ENCODE measurements around the gene GALC.
A peak's percentile ranks its signal among the peaks of the same experiment; 100 is the strongest.
"Not testable (repeated sequence)": the region's sequence is repeated elsewhere in the genome, so short reads cannot be mapped to it uniquely, and the experiment has no call there.

Gene GALC
- 23.8 reads per million, percentile 51 among the genes with 10 or more reads in this experiment for total RNA-seq

GRCh38 chr14:87992718-87993628, at the start of gene GALC:
Gene GALC, minus strand, starts transcription at chr14:87993182. Its CDS starts 18 bp downstream, at chr14:87993164.
- DNase-seq, result peak; percentile 95

- no peak for DNase-seq
Observed at GRCh38 chr14:88040146-88040545, 47.2 kb upstream of the GALC start.

DNA sequence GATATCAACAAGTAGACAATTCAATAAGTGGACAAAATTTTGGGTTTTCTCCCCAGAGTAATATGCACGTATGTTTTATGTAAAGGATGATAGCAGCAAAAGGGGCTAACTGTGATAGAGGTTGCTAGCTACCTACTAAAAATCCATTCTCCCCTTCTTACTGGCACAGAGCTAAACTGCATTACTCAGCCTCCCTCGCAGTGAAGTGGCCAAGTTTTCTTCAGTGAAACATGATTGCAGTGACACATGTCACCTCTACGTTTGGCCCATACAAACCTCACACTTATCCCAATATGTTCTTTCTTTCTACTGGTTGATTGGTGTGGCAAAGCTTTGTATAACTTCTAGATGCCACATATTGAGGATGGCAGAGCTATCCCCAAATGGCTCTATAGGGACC, 46.2 kb upstream of the GALC start:
- no peak for DNase-seq

DNA sequence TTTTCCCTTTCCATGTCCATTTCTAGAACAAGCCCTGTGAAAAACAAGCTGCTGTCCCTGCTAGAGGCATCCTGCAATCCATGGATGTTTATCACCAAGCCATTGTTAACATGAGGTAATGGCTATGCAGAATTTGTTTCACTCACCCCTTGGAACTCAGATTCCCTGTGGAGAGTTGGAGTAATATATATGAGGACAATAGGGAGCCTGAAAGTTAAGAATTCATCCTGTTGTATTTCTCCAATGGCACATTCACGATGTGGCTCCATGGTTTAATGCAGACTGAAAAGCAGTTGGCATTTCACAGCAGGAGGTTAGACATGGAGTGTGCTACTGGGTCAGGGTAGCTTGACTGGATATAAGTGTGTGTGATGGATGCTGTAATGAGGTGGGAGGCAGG, 44.3 kb upstream of the GALC start:
- no peak for DNase-seq

DNA sequence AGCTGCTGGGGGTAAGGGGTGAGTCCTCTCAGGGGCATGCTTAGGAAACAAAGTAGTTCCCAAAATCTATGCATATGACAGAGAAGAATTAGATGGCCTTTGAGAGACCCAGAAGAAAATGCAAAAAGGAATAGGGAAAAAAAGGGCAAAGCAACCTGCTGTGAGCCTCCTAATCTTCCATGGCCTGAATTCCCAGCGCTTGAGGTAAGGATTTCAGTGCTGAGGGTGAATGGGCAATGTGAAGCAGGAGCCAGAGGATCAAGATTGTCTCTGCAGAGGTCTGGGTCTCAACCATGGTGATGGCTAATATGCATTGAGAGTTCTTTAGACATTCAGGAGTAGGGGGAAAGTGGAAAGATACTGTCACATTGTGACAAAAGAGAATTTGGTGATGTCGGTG, 43.4 kb upstream of the GALC start:
- no peak for DNase-seq

- DNase-seq, result no peak
Observed at GRCh38 chr14:88034076-88034475, 41.1 kb upstream of the GALC start.

DNA sequence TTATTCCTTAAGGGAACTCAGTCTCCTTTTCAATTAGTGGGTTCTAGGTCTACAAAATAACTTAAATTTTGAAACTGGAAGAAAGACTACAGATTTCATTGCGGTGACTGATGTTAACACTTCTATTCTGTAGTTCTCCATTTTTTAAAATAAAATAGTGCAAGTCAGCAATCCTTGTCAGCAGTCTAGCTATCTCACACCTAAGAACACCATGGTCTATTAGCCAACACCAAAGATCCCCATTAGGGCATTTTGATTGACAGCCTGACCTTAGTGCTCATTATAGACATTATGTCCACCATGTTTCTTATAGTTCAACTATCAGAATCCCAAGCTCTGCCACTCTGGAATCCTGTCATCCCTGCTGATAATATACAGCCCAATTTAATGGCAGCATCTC, 39.4 kb upstream of the GALC start:
- DNase-seq, result no peak

GRCh38 chr14:88030892-88031291, 37.9 kb upstream of the GALC start:
- no peak for DNase-seq

DNA sequence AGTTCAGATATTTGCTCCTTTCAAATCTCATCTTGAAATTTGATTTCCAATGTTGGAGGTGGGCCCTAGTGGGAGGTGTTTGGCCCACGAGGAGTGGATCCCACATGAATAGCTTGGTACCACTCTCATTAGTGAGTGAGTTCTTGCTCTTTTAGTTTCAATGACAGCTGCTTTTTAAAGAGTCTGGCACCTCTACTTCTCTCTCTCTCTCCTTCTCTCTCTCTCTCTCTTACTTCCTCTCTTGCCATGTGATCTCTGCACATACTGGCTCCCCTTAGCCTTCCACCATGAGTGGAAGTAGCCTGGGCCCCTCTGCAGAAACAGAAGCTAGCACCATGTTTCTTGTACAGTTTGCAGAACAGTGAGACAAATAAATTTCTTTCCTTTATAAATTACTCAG, 37.1 kb upstream of the GALC start:
- no peak for DNase-seq

GRCh38 chr14:88029500-88029899, 36.5 kb upstream of the GALC start:
- no peak for DNase-seq

DNA sequence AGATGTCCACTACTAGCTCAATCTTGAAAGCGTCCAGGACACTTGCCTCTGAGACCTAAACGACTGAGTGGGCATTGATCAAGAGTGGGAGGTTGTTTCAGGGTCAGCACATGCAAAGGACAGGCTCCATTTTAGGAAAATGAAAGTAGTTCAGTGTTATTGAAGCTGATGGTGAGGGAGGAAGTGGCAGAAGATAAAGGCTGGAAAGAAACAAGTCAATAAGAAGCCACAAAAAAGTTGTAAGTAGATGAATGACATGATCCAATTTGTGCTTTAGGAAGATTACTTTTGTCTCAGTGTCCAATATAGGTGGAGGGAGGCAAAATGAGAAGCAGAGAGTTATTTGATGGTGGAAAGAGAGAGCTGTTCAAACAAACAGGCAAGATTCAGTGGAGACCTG, 33.9 kb upstream of the GALC start:
- DNase-seq, result no peak

GRCh38 chr14:88025313-88025712, 32.3 kb upstream of the GALC start:
- no peak for DNase-seq

GRCh38 chr14:88024252-88025086, 31.5 kb upstream of the GALC start:
- not testable (repeated sequence) for DNase-seq

- no peak for DNase-seq
Observed at GRCh38 chr14:88023658-88024187, 30.7 kb upstream of the GALC start.

DNA sequence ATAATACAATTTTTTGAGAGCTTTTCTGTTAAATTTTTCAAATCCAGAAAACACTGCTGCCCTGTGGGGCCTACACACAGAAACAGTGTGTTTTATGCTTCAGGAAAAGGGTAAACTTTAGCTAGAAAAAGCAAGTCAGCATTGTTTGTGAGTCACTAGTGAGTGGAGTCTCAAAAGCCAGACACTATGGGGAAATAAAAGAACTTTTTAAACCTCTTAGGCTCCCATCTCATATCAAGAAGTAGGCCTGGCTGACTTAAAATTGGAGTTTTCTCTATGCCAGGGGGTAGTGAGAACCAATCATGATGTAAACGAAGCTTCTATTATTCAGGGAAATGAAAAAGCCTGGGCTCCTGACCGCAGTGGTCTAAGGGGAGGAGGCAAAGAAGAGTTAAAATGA, 24.6 kb upstream of the GALC start:
- no peak for DNase-seq

DNA sequence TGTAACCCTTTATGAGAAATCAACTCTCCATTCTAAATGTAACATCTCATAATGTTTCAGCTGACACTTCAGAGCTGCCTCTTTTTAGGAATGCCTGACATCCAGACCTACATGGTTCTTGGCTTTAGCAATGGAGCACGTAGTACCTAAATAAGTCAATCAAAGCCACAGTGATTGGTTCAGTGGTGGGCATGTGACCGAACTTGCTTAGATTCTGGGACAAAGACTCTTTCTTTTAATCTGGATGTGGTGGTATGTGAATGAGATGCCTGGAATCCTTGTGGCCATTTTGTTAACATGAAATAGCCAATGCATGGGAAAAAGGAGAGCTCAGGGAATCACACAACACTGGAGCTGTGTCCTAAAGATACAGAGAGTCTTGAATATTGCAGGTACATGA, 23.8 kb upstream of the GALC start:
- DNase-seq, result no peak

- peak; percentile 12 for DNase-seq
Observed at GRCh38 chr14:88013750-88014349, 20.9 kb upstream of the GALC start.

- no peak for DNase-seq
Observed at GRCh38 chr14:88012495-88012894, 19.5 kb upstream of the GALC start.

- DNase-seq, result no peak
Observed at GRCh38 chr14:88010331-88010730, 17.3 kb upstream of the GALC start.

DNA sequence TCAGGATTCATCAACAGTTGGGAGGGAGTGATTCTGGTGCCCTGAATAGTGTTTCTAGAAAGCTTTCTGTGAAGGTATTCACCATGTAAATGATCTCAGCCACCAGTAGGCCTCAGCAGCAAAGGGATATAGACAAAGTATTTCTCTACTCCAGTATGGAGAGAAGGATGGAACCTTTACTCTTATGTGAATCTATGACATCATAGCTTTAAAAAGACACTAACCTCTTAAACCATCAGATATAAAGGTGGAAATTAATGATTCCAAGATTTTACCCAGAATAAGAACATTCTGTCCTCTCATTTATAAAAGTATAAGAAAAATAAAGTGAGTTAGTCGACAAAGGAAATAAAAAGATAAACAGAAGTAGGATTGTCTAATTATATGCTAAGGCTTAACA, 16.5 kb upstream of the GALC start:
- no peak for DNase-seq

- no peak for DNase-seq
Observed at GRCh38 chr14:88008039-88008742, 15.2 kb upstream of the GALC start.

DNA sequence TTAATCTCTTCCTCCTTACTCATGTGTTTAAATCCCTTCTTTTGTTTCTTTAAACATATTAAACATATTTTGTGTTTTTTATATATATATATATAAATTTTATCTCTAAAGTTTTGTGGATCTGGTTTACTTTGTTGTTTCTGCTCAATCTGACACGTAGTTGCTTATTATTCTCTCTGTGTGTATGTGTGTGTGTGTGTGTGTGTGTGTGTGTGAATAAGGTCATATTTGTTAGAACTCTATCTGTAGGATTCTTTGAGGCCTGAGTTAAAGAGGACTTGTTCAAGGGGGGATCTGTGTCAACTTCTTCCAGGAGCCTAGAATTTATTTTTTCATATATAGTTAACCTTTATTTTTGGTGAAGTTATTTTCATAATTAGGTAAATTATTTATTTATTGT, 14.6 kb upstream of the GALC start:
- no peak for DNase-seq

Data from effector CD4-positive, alpha-beta T cell (primary cell).